IPS-11a (cell line): Measurements from ENCODE around the gene RPL10A.

Experiments
- H3K4me3 ChIP-seq: one replicate; pipeline ENCODE4 v1.5.1; 2013; ENCODE audit warnings: low read depth, low read length, control low read depth

The RPL10A gene

GRCh38 chr6:35474942-35475570 lies 6.9 kb downstream of the RPL10A start:
- H3K4me3 ChIP-seq = no peak overlapping the region

- no peak overlapping the region for H3K4me3 ChIP-seq
These were observed 7.4 kb downstream of the RPL10A start for GRCh38 chr6:35475573-35475972.

GRCh38 chr6:35476004-35476403 lies 7.8 kb downstream of the RPL10A start:
- no peak overlapping the region for H3K4me3 ChIP-seq

DNA sequence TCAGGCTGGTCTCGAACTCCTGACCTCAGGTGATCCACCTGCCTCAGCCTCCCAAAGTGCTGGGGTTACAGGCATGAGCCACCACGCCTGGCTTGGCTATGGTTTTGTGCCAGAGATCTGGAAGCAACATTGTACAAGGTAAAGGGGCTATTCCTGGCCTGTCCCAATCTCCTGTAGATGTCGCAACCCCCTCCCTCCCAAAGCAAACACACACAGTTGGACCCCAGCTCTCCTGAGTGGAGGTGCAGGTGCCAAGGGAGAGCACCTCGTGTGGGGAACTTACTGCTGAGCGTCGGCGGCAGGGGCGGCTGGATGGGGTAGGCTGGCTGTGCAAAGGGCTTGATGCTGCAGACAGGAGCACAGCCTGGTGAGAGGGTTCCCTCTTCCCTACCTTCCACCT lies 8.8 kb downstream of the RPL10A start:
- H3K4me3 ChIP-seq = no peak overlapping the region

GRCh38 chr6:35477551-35478179 lies 9.5 kb downstream of the RPL10A start:
- H3K4me3 ChIP-seq = no peak overlapping the region

- H3K4me3 ChIP-seq = no peak overlapping the region
These were observed 10.1 kb downstream of the RPL10A start for GRCh38 chr6:35478259-35478658.

GRCh38 chr6:35480176-35480575 lies 12.0 kb downstream of the RPL10A start:
- H3K4me3 ChIP-seq = no peak overlapping the region

- no peak overlapping the region for H3K4me3 ChIP-seq
These were observed 13.0 kb downstream of the RPL10A start for GRCh38 chr6:35481226-35481625.

- no peak overlapping the region for H3K4me3 ChIP-seq
These were observed 14.9 kb downstream of the RPL10A start for GRCh38 chr6:35483062-35483461.

DNA sequence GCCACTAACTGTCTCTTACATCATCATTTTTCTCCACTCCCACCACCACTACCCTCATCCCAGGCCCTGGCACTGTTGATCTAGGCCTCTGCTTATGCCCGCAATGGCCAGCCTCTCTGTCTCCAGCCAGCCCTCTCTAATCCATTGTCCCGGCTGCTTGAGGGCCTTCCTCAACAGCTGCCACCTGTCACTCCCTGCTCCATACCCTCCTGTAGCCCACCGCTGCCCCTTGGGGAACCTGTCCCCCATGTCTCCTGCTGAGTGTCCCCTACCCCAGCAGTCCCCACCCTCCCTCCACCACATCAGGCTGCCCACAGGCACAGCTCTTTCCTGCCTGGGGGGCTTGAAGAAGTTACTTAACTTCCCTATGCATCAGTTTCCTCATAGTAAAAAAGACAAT lies 15.3 kb downstream of the RPL10A start:
- no peak overlapping the region for H3K4me3 ChIP-seq

DNA sequence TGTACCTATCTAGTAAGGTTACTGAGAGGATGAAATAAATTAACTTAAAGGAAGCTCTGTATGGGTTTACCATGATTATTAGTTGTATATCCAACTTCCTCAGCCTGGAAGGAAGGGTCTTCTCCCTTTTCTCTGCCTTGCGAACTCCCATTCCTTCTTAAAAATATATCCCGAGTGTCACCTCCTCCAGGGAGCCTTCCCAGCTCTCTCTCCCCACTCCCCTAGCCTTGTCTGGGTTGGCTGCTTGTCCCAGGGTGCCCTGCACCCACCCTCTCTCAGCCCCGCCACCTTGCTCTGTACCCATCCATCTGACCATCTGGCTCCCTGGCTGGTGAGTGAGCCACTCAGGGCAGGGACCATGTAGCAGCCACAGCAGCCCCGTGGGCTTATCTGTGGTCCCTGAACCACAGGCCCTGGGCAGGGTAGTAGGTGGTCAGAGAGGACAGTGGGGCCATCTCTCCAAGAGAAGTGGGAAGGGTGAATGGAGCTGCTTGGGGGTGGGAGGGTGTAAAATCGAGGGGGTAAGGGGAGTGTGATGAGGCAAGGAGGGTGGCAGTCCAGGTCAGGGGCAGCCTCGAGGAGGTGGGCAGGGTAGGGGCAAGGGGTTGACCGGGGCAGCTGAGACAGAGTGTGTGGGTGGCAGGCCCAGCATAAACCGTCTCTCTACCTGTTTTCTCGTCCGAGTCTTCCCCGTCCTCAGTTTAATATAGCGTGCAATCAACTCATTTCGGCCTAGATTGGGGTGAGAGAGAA lies 15.9 kb downstream of the RPL10A start:
- H3K4me3 ChIP-seq = no peak overlapping the region

GRCh38 chr6:35484921-35485392 lies 16.8 kb downstream of the RPL10A start:
- H3K4me3 ChIP-seq = no peak overlapping the region

DNA sequence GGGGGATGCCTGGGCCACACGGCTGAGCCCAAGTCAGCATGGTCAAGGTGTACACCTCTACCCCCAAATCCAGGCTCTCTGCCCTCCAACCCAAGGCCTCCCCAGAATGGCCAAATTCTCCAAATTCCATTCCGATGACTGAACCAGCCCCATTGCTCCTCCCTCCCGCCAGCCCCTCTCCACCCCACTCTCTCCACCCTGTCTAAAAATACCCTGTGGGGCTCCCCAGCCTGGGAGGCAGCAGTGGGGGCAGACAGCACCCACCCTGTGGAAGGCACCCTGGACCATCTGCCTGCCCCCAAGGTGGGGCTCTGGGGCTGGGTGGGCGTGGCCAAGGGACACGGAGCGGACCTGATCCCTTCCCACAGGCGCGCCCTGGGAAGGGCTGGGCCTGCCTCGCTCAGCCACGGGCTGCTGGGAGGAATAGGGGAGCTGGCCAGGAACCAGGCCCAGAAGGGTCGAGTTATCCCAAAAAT lies 17.2 kb downstream of the RPL10A start:
- no peak overlapping the region for H3K4me3 ChIP-seq

- peak overlapping the region; percentile 13 for H3K4me3 ChIP-seq
These were observed 18.1 kb downstream of the RPL10A start for GRCh38 chr6:35486005-35486925.

GRCh38 chr6:35487658-35488516 lies 19.7 kb downstream of the RPL10A start:
- no peak overlapping the region for H3K4me3 ChIP-seq

DNA sequence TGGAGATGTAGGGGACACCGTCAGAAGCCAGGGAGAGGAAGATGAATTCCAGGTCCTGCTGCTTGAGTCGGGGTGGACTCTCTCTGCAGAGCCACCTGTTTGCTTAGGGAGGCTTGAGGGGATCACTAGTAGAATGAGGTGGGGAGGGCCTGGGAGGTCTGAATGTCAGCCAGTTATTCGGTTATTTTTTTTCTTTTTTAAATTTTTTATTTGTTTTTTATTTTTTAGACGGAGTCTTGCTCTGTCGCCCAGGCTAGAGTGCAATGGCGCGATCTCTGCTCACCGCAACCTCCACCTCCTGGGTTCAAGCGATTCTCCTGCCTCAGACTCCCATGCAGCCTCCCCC lies 20.3 kb downstream of the RPL10A start:
- no peak overlapping the region for H3K4me3 ChIP-seq

GRCh38 chr6:35489066-35489465 lies 20.9 kb downstream of the RPL10A start:
- no peak overlapping the region for H3K4me3 ChIP-seq

- H3K4me3 ChIP-seq = no peak overlapping the region
These were observed 22.0 kb downstream of the RPL10A start for GRCh38 chr6:35489995-35490791.
